ENCODE measurements around the gene MEGF11. TPM values are rescaled to one million over a fixed set of nuclear protein-coding genes. Genes with fewer than 3 reads are reported as not detected.

Gene MEGF11
- total RNA-seq, 1 experiment from 2014 or later: not detected

- ChIA-PET CTCF (no interaction called here), POLR2A (ENCODE audit: unreplicated experiment) (no interaction called here)
- TF ChIP-seq CTCF (conservative IDR thresholded peaks at IDR 0.05; ENCODE audit: low read depth, low read length) (no peak), EZH2phosphoT487 (IDR thresholded peaks at IDR 0.05; ENCODE audit: borderline replicate concordance, low read length) (no peak), EZH2 (IDR thresholded peaks at IDR 0.05; ENCODE audit: low read length, unreplicated experiment) (no peak)
- H3K4me1 ChIP-seq (ENCODE audit: insufficient read depth, low read length): no peaks in the 10 kb centered on the region
- no peak overlapping the region for H2AFZ ChIP-seq (ENCODE audit: low read length)
- H3K9ac ChIP-seq (ENCODE audit: low read length): no peak overlapping the region
- DNase-seq (no peak), ATAC-seq (no peak)
- H3K9me2 ChIP-seq (replicated peaks; ENCODE audit: low read length): no peaks in the 10 kb centered on the region
- intact Hi-C loops (cut with micrococcal nuclease): no loop called here
- H3K79me2 ChIP-seq (ENCODE audit: low read length): no peaks in the 10 kb centered on the region
- H3K4me2 ChIP-seq (ENCODE audit: low read length): no peak overlapping the region
- H3K36me3 ChIP-seq (ENCODE audit: low read depth, low read length): no peaks in the 10 kb centered on the region
- no peaks in the 10 kb centered on the region for H3K9me3 ChIP-seq (ENCODE audit: low read length)
- BruUV-seq (replicated peaks): no TSS peak
- no peak overlapping the region for H3K4me3 ChIP-seq (ENCODE audit: low read length)
- no peaks in the 10 kb centered on the region for H3K27me3 ChIP-seq (ENCODE audit: low read length)
- H4K20me1 ChIP-seq (ENCODE audit: low read length): no peaks in the 10 kb centered on the region
- H3K27ac ChIP-seq (ENCODE audit: low read length): no peak overlapping the region
- H3F3A ChIP-seq (ENCODE audit: low read length, unreplicated experiment): no peaks in the 10 kb centered on the region
These were observed 16.7 kb downstream of the MEGF11 start for GRCh38 chr15:66236806-66237375.

DNA sequence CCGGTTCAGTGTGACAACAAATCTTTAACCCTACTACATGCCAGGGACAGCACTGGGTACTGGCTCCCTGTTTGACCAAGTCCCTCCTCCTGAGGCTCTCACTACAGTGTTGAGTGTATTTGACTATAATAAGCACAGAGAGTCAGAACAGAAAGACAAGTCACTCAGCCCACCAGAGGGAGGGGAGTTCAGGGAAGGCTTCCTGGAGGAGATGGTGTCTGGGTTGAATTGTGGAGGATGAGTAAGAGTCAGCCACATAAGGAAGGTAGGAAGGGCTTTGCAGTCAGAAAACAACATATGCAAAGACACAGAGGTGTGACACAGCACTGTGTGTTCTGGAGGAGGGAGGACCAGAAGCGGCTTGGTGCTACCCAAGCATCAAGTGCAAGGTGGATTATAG, 17.7 kb downstream of the MEGF11 start:
- TF ChIP-seq EZH2 (IDR thresholded peaks at IDR 0.05; ENCODE audit: low read length, unreplicated experiment) (no peak), CTCF (conservative IDR thresholded peaks at IDR 0.05; ENCODE audit: low read depth, low read length) (no peak), EZH2phosphoT487 (IDR thresholded peaks at IDR 0.05; ENCODE audit: borderline replicate concordance, low read length) (no peak)
- no TSS peak for BruUV-seq (replicated peaks)

DNA sequence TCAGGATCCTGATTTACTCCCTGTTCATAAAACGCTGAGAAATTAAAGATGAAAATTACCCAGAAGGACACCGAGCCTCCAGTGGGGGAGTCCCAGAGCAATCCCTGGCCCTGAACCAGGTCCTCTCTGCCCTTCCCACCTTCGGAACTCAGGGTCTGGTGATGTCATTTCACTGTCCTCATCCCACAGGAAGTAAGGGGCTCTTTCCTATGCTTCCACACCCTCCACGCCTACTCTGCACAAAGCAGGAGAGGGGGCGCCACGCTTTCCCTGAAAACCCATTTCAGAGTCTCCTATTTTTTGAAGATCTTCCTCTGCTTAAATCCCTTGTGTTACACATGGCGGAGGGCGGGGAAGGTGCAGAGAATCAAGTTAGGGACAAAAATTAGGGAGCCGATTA, 18.8 kb downstream of the MEGF11 start:
- no TSS peak for BruUV-seq (replicated peaks)
- H2AFZ ChIP-seq (ENCODE audit: low read length): no peak overlapping the region
- CTCF ChIA-PET: no interaction called here
- ATAC-seq (no peak), DNase-seq (no peak)
- H3K4me1 ChIP-seq (ENCODE audit: insufficient read depth, low read length): no peaks in the 10 kb centered on the region
- no peak for TF ChIP-seq EZH2 (IDR thresholded peaks at IDR 0.05; ENCODE audit: low read length, unreplicated experiment)
- TF ChIP-seq EZH2phosphoT487 (IDR thresholded peaks at IDR 0.05; ENCODE audit: borderline replicate concordance, low read length): no peak
- TF ChIP-seq CTCF (conservative IDR thresholded peaks at IDR 0.05; ENCODE audit: low read depth, low read length): no peak
- intact Hi-C loops (cut with micrococcal nuclease): no loop called here
- H3F3A ChIP-seq (ENCODE audit: low read length, unreplicated experiment): no peaks in the 10 kb centered on the region
- H3K27me3 ChIP-seq (ENCODE audit: low read length): no peaks in the 10 kb centered on the region
- H3K27ac ChIP-seq (ENCODE audit: low read length): no peak overlapping the region
- H3K9me3 ChIP-seq (ENCODE audit: low read length): no peaks in the 10 kb centered on the region
- no peaks in the 10 kb centered on the region for H3K79me2 ChIP-seq (ENCODE audit: low read length)
- no peaks in the 10 kb centered on the region for H4K20me1 ChIP-seq (ENCODE audit: low read length)
- H3K4me2 ChIP-seq (ENCODE audit: low read length): no peak overlapping the region
- H3K4me3 ChIP-seq (ENCODE audit: low read length): no peak overlapping the region
- no peak overlapping the region for H3K9ac ChIP-seq (ENCODE audit: low read length)
- H3K9me2 ChIP-seq (replicated peaks; ENCODE audit: low read length): no peaks in the 10 kb centered on the region
- POLR2A ChIA-PET (ENCODE audit: unreplicated experiment): no interaction called here
- H3K36me3 ChIP-seq (ENCODE audit: low read depth, low read length): no peaks in the 10 kb centered on the region

More for the DNA sequence above, 17.7 kb downstream of the MEGF11 start:
- H3K27me3 ChIP-seq (ENCODE audit: low read length): no peaks in the 10 kb centered on the region
- H3F3A ChIP-seq (ENCODE audit: low read length, unreplicated experiment): no peaks in the 10 kb centered on the region
- no peaks in the 10 kb centered on the region for H3K79me2 ChIP-seq (ENCODE audit: low read length)
- intact Hi-C loops (cut with micrococcal nuclease): no loop called here
- H3K4me3 ChIP-seq (ENCODE audit: low read length): no peak overlapping the region
- no peak overlapping the region for H3K27ac ChIP-seq (ENCODE audit: low read length)
- no peak overlapping the region for H3K9ac ChIP-seq (ENCODE audit: low read length)
- no peaks in the 10 kb centered on the region for H4K20me1 ChIP-seq (ENCODE audit: low read length)
- no peak overlapping the region for H2AFZ ChIP-seq (ENCODE audit: low read length)
- POLR2A ChIA-PET (ENCODE audit: unreplicated experiment): no interaction called here
- DNase-seq (no peak), ATAC-seq (no peak)
- no peak overlapping the region for H3K4me2 ChIP-seq (ENCODE audit: low read length)
- no peaks in the 10 kb centered on the region for H3K36me3 ChIP-seq (ENCODE audit: low read depth, low read length)
- H3K4me1 ChIP-seq (ENCODE audit: insufficient read depth, low read length): no peaks in the 10 kb centered on the region
- H3K9me3 ChIP-seq (ENCODE audit: low read length): no peaks in the 10 kb centered on the region
- CTCF ChIA-PET: no interaction called here
- no peaks in the 10 kb centered on the region for H3K9me2 ChIP-seq (replicated peaks; ENCODE audit: low read length)
